Activated effector memory CD4-positive, alpha-beta T cell treated with anti-CD3 and anti-CD28 coated beads, Interleukin-2, amount 50 U/mL, for 16 hours (primary cell): ENCODE results near the gene RNF225.
"Not testable (repeated sequence)": the region's sequence is repeated elsewhere in the genome, so short reads cannot be mapped to it uniquely, and the experiment has no call there.

Experiments used
- DNase-seq: peaks from one replicate; pipeline ENCODE4 v3.0.0-alpha.2; 2020

The RNF225 gene

DNA sequence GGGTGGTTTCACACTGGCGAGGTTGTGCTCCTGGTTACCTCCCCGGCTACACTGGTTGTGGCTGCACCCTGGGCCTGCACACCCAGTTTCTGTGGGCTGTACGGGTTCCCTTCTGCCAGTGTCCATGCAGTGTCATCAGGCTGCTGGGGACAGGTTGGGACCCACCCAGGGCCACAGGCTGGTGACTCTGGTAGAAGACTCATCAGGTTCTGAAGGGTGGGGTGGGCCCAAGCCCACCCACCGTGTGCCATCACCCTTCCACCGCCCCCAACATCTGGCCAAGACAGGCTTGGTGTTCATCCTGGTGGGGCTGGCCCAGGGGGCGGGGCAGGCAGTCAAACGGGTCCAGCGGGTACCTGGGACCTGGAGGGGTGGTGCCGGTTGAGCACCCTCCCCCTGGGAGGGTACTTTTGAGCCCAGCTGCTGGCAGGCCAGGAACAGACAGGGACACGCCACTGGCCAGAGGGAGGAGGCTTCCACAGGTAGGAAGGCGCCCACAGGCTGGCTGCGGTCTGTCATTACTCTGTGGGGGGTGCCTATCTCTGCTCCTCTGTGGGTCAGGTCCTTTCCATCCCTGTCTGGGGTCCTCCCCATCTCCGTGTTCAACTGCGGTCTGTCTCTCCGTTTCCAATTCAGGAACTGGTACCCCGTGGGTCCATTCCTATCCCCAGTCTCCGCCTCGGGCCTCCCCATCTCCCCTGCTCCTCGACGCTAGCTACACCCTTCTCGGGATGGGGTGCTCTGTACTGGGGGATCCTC lies at the start of gene RNF225:
Gene RNF225, plus strand, starts transcription at position 437 of the 759 bp plus-strand sequence. CDS start 434 bp downstream, outside the sequence.
- no peak for DNase-seq

- DNase-seq = peak; percentile 89
Measured at GRCh38 chr19:58346961-58347929, 48.2 kb upstream of the RNF225 start.

- DNase-seq = not testable (repeated sequence)
Measured at GRCh38 chr19:58348080-58348479, 47.4 kb upstream of the RNF225 start.

DNA sequence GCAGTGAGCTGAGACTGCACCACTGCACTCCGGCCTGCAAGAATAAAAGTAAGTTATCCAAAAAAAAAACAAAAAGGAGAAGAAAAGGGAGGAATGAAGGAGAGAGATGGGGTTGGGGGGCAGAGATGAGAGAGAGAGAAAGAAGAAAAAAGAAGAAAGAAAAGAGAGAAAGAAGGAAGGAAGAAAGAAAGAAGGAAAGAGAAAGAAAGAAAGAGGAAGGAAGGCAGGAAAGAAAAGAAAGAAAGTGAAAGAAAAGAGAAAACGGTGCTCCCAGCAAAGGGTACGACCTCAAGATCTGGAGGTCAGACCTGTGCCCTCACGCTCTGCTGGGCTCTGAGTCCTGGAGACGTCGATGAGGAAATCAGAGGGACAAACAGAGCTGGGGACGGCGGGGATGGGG lies 45.9 kb upstream of the RNF225 start:
- no peak for DNase-seq

DNA sequence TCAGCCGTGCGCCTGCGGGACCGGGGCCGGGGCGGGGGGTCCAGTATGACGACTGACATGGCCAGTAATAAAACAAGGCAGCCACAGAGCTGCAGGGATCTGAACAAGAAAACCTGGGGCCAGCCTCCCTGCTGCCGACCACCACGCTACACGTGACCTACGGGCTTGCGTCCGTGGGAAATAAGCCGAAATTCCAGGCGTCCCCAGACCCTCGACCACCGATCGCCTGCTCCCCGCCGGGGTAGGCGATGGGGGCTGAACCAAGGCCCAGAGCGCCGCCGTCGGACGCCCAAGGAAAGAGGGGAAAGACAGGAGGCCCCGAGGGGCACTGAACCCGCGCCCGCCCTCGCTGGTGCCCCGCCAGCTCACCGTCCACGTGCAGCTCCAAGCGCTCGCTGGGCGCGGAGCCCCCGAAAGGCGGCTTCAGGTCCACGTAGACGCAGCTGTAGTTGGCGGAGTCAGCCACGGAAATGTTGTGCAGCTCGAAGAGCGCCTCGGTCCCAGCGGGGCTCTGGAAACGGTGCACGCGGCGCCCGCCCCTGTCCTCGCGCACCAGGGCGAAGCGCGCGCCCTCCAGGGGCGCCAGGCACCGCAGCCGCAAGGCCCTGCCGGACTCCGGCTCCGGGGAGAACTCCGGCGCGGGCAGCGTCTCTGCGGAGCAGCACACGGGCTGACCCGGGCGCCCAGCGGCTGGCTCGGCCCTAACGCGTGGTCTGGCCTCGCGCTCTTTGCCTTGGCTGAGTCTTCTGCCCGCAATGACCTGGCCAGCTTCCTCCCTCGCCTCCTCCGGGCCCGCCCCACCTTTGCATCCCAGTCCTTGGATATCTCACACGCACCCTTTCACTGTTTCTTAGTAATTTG lies 45.2 kb upstream of the RNF225 start:
- DNase-seq = no peak

DNA sequence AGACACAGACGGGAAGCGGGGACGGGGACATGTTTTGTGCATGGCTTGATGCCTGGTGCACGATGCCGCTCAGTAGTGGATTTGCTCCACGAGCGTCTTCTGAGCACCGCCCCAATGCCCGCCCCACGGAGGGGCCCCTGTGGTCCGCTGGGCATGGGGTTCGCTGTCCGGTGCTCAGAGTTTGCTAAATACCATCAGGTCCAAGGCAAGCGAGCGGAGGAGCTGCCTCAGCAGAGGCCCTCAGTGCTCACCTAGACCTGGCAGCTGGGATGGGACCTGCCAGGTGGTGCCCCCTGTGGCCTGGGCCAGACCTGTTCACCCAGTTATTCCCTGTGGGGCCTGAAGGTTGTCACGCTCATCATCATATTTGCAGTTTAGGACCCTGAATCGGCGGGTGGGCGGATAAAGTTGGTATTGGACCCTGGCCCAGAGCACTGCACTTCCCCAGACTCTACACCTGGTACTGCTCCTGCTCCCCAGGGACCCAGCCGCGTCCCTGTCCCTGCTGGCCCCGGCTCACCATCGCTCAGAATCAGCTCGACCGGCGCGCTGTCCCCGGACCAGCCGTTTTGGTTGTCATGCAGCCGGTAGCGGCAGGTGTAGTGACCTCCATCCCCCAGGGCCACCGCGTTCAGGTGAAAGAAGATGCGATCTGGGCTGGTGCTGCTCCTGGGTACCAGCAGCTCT lies 44.4 kb upstream of the RNF225 start:
- no peak for DNase-seq

- DNase-seq = no peak
Measured at GRCh38 chr19:58351558-58351878, 43.9 kb upstream of the RNF225 start.

DNA sequence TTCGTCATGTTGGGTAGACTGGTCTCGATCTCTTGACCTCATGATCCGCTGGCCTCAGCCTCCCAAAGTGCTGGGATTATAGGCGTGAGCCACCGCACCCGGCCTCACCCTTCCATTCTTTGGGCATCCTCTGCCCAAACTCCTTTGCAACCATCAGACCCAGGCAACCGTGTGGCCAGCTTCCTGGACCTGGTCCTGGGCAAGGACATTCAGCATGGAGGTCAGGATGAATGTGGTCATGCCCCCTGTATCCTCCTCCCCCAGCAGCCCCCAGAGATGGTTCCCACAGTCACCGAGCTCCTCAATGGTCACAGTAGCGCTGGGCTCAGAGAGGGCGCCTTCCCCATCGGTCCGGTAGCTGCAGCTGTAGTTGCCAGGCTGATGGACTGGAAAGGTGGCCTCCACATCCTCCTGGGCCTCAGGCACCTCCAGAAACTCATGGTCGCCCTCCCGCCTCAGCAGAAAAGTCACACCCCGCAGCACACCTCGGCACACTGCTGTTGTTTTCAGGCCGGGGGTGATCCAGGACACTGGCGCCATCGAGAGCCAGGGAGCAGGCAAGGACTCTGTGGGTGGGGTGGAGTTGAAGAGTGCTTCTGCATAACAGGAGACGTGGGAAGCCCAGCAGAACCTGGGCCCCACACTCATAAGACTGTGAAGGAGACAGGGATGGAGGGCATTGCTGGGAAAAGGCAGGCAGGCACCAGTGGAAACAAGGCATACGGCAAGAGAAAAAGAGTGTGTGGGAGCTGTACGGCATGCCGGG lies 43.3 kb upstream of the RNF225 start:
- DNase-seq = no peak

GRCh38 chr19:58352760-58353671 lies 42.4 kb upstream of the RNF225 start, which contains the start of gene A1BG:
Gene A1BG (minus strand): TSS chr19:58353492. CDS start chr19:58353437, 55 bp downstream.
- DNase-seq = no peak

GRCh38 chr19:58353717-58354477 lies 41.6 kb upstream of the RNF225 start:
- no peak for DNase-seq

DNA sequence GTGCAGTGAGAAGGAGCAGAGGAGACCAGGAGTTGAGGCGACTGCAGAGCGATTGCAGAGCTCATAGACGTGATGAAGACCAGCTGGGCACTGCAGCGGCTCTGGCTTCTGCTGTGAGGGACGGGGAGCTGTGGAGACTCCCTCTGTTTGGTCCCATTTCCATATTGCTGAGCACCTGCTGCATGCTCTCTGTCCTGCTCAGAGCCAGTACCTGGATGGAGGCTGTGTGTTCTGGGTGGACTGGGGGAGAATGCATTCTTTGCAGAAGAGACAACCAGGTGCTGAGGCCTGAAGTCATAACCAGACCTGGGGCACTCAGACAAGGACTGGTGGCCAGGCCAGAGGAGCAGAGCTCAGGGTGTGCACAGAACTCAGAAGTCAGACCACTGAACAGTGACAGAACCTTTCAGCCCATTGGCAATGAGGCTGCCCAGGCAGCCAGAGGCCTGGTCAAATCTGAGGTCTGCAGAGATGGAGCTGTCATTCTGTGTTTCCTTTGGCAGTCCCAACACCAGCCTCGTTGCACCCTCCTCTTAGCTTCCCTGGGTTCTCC lies 40.9 kb upstream of the RNF225 start:
- no peak for DNase-seq

GRCh38 chr19:58355215-58355796 lies 40.1 kb upstream of the RNF225 start:
- no peak for DNase-seq

DNA sequence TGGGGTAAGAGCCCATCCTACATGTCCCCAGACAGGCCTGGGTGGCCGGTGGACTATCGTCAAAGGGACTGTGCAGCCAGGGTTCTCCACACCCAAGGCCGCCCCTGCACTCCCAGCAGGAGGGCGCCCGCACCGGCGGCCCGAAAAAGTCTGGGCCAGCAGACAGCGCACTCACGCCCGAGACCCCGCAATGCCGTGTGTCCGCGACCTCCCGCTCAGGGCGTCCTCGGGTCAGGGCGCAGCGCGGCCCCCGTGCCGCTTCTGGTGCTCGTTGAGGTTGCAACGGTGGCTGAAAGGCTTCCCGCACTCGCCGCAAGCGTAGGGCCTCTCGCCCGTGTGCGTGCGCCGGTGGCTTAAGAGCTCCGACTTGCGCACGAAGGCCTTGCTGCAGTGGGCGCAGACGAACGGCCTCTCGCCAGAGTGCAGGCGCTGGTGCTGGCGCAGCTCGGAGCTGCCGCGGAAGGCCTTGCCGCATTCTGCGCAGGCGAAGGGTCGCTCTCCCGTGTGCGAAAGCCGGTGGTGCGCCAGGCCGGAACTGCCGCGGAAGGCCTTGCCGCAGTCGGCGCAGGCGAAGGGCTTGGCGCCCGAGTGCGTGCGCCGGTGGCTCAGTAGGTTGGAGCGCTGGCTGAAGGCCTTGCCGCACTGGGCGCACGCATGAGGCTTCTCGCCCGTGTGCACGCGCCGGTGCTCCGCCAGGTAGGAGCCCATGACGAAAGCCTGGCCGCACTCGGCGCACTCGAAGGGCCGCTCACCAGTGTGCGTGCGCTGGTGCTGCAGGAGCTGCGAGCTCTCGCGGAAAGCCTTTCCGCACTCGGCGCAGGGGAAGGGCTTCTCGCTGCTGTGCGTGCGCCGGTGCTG lies 39.3 kb upstream of the RNF225 start:
- DNase-seq = peak; percentile 73

DNA sequence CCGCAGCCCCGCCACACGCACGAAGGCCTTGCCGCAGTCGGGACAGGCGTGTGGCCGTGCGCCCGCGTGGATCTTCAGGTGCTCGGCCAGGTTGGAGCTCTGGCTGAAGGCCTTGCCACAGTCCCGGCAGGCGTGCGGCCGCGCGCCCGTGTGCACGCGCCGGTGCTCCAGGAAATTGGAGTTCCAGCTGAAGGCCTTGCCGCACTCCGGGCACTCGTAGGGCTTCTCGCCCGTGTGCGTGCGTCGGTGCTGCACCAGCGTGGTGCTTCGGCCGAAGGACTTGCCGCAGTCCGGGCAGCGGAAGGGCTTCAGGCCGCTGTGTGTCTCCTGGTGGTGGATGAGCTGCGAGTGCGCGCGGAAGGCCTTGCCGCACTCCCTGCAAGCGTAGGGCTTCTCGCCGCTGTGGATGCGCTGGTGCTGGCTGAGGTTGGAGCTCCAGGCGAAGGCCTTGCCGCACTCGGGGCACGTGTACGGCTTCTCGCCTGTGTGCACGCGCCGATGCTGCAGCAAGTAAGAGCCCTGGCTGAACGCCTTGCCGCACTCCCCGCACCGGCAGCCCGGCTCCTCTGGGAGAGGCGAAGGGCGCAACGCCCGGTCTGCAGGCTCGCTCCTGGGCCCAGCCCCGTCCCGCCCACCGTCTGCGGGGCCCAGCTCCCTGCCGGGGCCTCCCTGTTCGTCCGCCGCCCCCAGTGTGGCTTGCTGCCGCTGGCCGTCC lies 38.5 kb upstream of the RNF225 start:
- DNase-seq = no peak

- no peak for DNase-seq
Measured at GRCh38 chr19:58357481-58358145, 37.8 kb upstream of the RNF225 start.

DNA sequence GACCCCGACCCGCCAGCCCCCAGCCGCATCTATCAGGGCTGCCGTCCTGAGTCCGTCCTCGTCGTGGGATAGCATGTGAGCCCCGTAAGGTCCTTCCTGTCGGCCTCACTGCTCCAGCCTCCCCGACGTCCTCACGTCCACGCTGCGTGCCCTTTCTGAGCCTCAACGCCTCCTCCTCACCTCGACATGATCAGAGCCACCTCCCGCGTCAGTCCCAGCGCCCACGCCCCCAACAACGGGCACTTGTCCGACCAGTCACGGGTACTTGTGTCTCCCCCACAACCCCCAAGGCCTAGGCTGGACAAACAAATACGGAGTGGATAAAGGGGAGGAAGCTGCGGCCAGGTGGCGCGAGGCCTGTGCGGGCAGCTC lies 33.6 kb upstream of the RNF225 start:
- DNase-seq = peak; percentile 76
